ENCODE results near the gene ESYT2. TPM values are rescaled to one million over a fixed set of nuclear protein-coding genes. Genes with fewer than 3 reads are reported as not detected.
"Not testable (repeated sequence)": the region's sequence is repeated elsewhere in the genome, so short reads cannot be mapped to it uniquely, and the experiment has no call there.

ESYT2 gene, protein sequence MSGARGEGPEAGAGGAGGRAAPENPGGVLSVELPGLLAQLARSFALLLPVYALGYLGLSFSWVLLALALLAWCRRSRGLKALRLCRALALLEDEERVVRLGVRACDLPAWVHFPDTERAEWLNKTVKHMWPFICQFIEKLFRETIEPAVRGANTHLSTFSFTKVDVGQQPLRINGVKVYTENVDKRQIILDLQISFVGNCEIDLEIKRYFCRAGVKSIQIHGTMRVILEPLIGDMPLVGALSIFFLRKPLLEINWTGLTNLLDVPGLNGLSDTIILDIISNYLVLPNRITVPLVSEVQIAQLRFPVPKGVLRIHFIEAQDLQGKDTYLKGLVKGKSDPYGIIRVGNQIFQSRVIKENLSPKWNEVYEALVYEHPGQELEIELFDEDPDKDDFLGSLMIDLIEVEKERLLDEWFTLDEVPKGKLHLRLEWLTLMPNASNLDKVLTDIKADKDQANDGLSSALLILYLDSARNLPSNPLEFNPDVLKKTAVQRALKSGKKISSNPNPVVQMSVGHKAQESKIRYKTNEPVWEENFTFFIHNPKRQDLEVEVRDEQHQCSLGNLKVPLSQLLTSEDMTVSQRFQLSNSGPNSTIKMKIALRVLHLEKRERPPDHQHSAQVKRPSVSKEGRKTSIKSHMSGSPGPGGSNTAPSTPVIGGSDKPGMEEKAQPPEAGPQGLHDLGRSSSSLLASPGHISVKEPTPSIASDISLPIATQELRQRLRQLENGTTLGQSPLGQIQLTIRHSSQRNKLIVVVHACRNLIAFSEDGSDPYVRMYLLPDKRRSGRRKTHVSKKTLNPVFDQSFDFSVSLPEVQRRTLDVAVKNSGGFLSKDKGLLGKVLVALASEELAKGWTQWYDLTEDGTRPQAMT
- total RNA-seq (2022), result 74.1 and 78.6 TPM in 2 replicates
- Bru-seq, nascent RNA, result percentile 88 among the genes with signal in this experiment
- percentile 84 among the genes with signal in this experiment for BruChase-seq, experiment 1, labeled RNA remaining after a 6-hour chase
- BruChase-seq, experiment 2, labeled RNA remaining after a 2-hour chase, result percentile 88 among the genes with signal in this experiment
- long read RNA-seq, full-length matches to known transcripts, result 203 of 276 reads
- long read RNA-seq, partial matches to known transcripts, result 15 of 276 reads
- long read RNA-seq, other reads (novel, unspliced or antisense), result 58 of 276 reads

DNA sequence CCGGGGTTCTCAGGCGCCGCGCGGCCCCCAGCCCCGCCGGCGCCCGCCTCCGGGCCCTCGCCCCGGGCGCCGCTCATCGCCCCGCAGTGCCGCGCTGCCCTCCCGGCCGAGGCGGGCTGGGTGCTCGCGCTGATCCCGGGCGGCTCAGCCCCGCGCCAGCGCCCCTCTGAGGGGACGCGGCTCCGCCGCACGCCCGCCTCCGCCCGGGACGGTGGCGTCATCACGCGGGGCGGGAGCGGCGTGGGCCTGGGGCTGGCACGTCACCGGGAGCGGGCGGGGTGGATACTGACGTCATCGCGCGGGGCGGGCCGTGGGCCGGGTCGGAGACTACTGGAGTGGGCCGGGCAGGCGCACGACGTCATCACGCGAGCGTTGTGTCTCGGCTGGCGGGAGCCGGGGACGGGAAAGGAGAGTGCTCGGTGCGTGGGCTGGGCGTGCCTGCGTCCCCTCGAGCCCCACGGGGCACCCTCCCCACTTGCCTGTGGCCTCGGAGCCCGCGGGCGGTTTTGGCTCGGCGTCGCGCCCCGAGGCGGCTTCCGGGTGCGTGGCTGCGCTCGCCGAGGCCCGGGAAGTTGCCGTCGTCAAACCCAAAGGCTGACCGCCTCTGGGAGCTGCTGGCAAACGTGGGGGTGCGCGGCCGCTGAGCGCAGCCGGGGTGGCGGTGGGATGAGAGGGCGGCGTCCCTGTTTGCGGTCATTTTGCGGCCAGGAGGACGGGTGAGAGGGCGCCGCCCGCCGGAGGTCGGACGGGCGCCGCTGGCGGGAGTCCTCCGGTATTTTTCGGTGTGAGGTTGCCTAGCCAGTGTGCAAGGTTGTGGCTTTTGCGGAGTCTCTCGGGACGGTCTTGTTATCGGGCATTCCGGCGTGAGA is at the start of gene ESYT2:
Gene ESYT2, minus strand, starts transcription at position 168 of the 869 bp plus-strand sequence. Its CDS starts 91 bp downstream, at position 77.
- no peaks in the 10 kb centered on the region for H3K27me3 Mint-ChIP-seq (ENCODE audit: insufficient read depth, unreplicated experiment)
- intact Hi-C loops (cut with micrococcal nuclease), result loop anchor here (1.0 to 5.0 kb wide), 5 partner anchors 27 to 147 kb away; partner anchors contain the start of gene DYNC2I1
- CTCF ChIA-PET, result interaction anchor here (0.7 kb wide), 2 partner anchors 19 to 51 kb away, joined by 3 to 4 read pairs; no protein-coding TSS in a partner anchor

DNA sequence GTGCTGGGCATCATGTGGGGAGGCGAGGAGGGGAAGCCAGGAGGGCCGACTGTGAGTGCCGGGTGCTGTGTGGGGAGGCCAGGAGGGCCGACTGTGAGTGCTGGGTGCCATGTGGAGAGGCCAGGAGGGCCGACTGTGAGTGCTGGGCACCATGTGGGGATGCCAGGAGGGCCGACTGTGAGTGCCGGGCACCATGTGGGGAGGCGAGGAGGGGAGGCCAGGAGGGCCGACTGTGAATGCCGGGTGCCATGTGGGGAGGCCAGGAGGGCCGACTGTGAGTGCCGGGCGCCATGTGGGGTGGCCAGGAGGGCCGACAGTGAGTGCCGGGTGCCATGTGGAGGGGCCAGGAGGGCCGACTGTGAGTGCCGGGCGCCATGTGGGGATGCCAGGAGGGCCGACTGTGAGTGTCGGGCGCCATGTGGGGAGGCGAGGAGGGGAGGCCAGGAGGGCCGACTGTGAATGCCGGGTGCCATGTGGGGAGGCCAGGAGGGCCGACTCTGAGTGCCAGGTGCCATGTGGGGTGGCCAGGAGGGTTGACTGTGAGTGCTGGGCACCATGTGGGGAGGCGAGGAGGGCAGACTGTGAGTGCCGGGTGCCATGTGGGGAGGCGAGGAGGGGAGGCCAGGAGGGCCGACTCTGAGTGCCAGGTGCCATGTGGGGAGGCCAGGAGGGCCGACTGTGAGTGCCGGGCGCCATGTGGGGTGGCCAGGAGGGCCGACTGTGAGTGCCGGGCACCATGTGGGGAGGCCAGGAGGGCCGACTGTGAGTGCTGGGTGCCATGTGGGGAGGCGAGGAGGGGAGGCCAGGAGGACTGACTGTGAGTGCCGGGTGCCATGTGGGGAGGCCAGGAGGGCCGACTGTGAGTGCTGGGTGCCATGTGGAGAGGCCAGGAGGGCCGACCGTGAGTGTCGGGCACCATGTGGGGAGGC is 49.1 kb upstream of the ESYT2 start:
- H3K27ac Mint-ChIP-seq (ENCODE audit: low read depth, unreplicated experiment); BruUV-seq (replicated peaks); DNase-seq (ENCODE audit: unreplicated experiment); H3K27me3 Mint-ChIP-seq (ENCODE audit: insufficient read depth, unreplicated experiment); POLR2A ChIA-PET; CTCF ChIA-PET; intact Hi-C loops (cut with micrococcal nuclease); H3K4me1 Mint-ChIP-seq (ENCODE audit: insufficient read depth, unreplicated experiment); H3K9me3 Mint-ChIP-seq (ENCODE audit: unreplicated experiment); H3K4me3 Mint-ChIP-seq (ENCODE audit: unreplicated experiment): not testable (repeated sequence)
- peaks cover 77% of the 10 kb centered on the region for H3K36me3 Mint-ChIP-seq (ENCODE audit: insufficient read depth, unreplicated experiment)

More for the DNA sequence above, at the start of gene ESYT2:
- Mint-ChIP-seq H3K4me3 (ENCODE audit: unreplicated experiment) (peak within 1 kb of the TSS; percentile 87), H3K9me3 (ENCODE audit: unreplicated experiment) (no peaks in the 10 kb centered on the region), H3K4me1 (ENCODE audit: insufficient read depth, unreplicated experiment) (peaks cover 15% of the 10 kb centered on the region), H3K36me3 (ENCODE audit: insufficient read depth, unreplicated experiment) (peaks cover 22% of the 10 kb centered on the region), H3K27ac (ENCODE audit: low read depth, unreplicated experiment) (peak within 1 kb of the TSS; percentile 81)
- TF ChIP-seq, protein P1, sequence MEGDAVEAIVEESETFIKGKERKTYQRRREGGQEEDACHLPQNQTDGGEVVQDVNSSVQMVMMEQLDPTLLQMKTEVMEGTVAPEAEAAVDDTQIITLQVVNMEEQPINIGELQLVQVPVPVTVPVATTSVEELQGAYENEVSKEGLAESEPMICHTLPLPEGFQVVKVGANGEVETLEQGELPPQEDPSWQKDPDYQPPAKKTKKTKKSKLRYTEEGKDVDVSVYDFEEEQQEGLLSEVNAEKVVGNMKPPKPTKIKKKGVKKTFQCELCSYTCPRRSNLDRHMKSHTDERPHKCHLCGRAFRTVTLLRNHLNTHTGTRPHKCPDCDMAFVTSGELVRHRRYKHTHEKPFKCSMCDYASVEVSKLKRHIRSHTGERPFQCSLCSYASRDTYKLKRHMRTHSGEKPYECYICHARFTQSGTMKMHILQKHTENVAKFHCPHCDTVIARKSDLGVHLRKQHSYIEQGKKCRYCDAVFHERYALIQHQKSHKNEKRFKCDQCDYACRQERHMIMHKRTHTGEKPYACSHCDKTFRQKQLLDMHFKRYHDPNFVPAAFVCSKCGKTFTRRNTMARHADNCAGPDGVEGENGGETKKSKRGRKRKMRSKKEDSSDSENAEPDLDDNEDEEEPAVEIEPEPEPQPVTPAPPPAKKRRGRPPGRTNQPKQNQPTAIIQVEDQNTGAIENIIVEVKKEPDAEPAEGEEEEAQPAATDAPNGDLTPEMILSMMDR (IDR thresholded peaks at IDR 0.05; ENCODE audit: unreplicated experiment), result no peak
- POLR2A ChIA-PET, result interaction anchor here (0.7 to 5.5 kb wide), 13 partner anchors 12 to 397 kb away, joined by 3 to 112 read pairs (median 4); partner anchors contain the start of gene DYNC2I1
- DNase-seq (ENCODE audit: unreplicated experiment), result peak; percentile 94
- BruUV-seq (replicated peaks), result TSS peak; percentile 77

DNA sequence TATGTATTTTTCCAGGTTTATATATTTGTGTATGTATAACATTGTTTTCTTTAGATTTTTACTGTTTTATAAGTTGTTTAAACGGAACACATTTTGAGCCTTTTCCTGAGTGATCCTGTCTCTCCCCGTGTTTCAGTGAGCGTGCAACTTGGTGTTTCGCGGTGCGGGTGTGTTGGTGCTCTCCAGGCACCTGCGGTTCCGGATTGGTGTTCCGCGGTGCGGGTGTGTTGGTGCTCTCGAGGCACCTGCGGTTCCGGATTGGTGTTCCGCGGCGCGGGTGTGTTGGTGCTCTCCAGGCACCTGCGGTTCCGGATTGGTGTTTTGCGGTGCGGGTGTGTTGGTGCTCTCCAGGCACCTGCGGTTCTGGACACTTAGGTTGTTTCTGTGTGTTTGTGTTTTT is 47.7 kb upstream of the ESYT2 start:
- H3K27ac Mint-ChIP-seq (ENCODE audit: low read depth, unreplicated experiment), result no peak overlapping the region
- CTCF ChIA-PET, result no interaction called here
- no peaks in the 10 kb centered on the region for H3K9me3 Mint-ChIP-seq (ENCODE audit: unreplicated experiment)
- peaks cover 73% of the 10 kb centered on the region for H3K36me3 Mint-ChIP-seq (ENCODE audit: insufficient read depth, unreplicated experiment)
- no peaks in the 10 kb centered on the region for H3K27me3 Mint-ChIP-seq (ENCODE audit: insufficient read depth, unreplicated experiment)
- DNase-seq (ENCODE audit: unreplicated experiment), result no peak
- H3K4me3 Mint-ChIP-seq (ENCODE audit: unreplicated experiment), result no peak overlapping the region
- POLR2A ChIA-PET, result no interaction called here
- intact Hi-C loops (cut with micrococcal nuclease), result no loop called here
- TF ChIP-seq, protein P1 (IDR thresholded peaks at IDR 0.05; ENCODE audit: unreplicated experiment), result no peak
- BruUV-seq (replicated peaks), result no TSS peak
- H3K4me1 Mint-ChIP-seq (ENCODE audit: insufficient read depth, unreplicated experiment), result no peaks in the 10 kb centered on the region

All from MCF 10A (cell line).